ENCODE results near the gene PCSK1N. TPM values are rescaled to one million over a fixed set of nuclear protein-coding genes. Genes with fewer than 3 reads are reported as not detected.

PCSK1N gene
- total and polyA plus RNA-seq, 9 of the 15 experiments (the other 6 are each of a cell fraction or from before 2014, with no cell fraction given), result 0.07 to 0.55 (median 0.54) TPM; not detected in 6

GRCh38 chrX:48800574-48801279 is 34.7 kb downstream of the PCSK1N start (continued):
- TF ChIP-seq CBX5 (IDR thresholded peaks at IDR 0.05; ENCODE audit: borderline replicate concordance, low read depth), result 0 out of 2 replicates have a peak, but pooled peaks have one; percentile 17
- TF ChIP-seq PML (IDR thresholded peaks at IDR 0.05; ENCODE audit: low read length), result peak; percentile 98
- no peak for TF ChIP-seq NFXL1 (CRISPR knock-in tag; IDR thresholded peaks at IDR 0.05)
- TF ChIP-seq HES1 (IDR thresholded peaks at IDR 0.05; ENCODE audit: low read depth), result peak; percentile 81
- TF ChIP-seq ZNF133 (CRISPR knock-in tag; IDR thresholded peaks at IDR 0.05), result no peak
- no peak for TF ChIP-seq ATF2 (CRISPR knock-in tag; IDR thresholded peaks at IDR 0.05)
- TF ChIP-seq TARDBP (IDR thresholded peaks at IDR 0.05), result no peak; the same call in 1 of the 2 replicates
- no peak for TF ChIP-seq ZNF780A (CRISPR knock-in tag; IDR thresholded peaks at IDR 0.05)
- no peak for TF ChIP-seq IFI16 (CRISPR knock-in tag; IDR thresholded peaks at IDR 0.05)
- peak; percentile 82 for TF ChIP-seq DMBX1 (CRISPR knock-in tag; IDR thresholded peaks at IDR 0.05; ENCODE audit: borderline replicate concordance)
- no peak for TF ChIP-seq ZBTB8A (IDR thresholded peaks at IDR 0.05; ENCODE audit: partially characterized antibody)
- TF ChIP-seq MCM2 (IDR thresholded peaks at IDR 0.05; ENCODE audit: low read depth), result no peak
- no peak for TF ChIP-seq XRCC4 (IDR thresholded peaks at IDR 0.05; ENCODE audit: extremely low read depth, insufficient read depth, insufficient read length)
- 0 out of 2 replicates have a peak, but pooled peaks have one; percentile 23 for TF ChIP-seq HCFC1 (IDR thresholded peaks at IDR 0.05; ENCODE audit: low read depth, low read length)
- TF ChIP-seq OTX1 (CRISPR knock-in tag; IDR thresholded peaks at IDR 0.05), result 0 out of 2 replicates have a peak, but pooled peaks have one; percentile 12
- TF ChIP-seq TFAP4 (CRISPR knock-in tag; IDR thresholded peaks at IDR 0.05; ENCODE audit: borderline replicate concordance), result peak; percentile 80
- no peak for TF ChIP-seq GTF2B (IDR thresholded peaks at IDR 0.05; ENCODE audit: extremely low read depth, insufficient read length)
- no peak for TF ChIP-seq ATF6 (CRISPR knock-in tag; IDR thresholded peaks at IDR 0.05)
- TF ChIP-seq ZNF766 (CRISPR knock-in tag; conservative IDR thresholded peaks at IDR 0.05), result 0 out of 2 replicates have a peak, but pooled peaks have one; percentile 9
- no peak for TF ChIP-seq BDP1 (IDR thresholded peaks at IDR 0.05; ENCODE audit: insufficient read depth, insufficient read length)
- TF ChIP-seq ZBTB2 (IDR thresholded peaks at IDR 0.05), result peak; percentile 80

Data from K562 (cell line).